CD4-positive, CD25-positive, alpha-beta regulatory T cell (primary cell): ENCODE measurements around the gene EME1. TPM values are rescaled to one million over a fixed set of nuclear protein-coding genes. Genes with fewer than 3 reads are reported as not detected.
A peak's percentile ranks its signal among the peaks of the same experiment; 100 is the strongest.

ENCODE experiments used
- ATAC-seq, 2 donors: fragments of 150-1000 bp; cut with Tn5 transposase; one replicate each; pipeline ENCODE4 v1.10.0; 2021; ENCODE audit warnings: low read depth in 2 of 2, moderate number of reproducible peaks in 2 of 2, moderate library complexity in 1 of 2
- DNase-seq, 3 donors: peaks; one replicate each; pipeline versions ENCODE4 v3.0.0 to v3.0.0-alpha.2; 2012 to 2022; ENCODE audit warnings: mixed read lengths in 1 of 3
- H3K27ac ChIP-seq: one replicate; pipeline ENCODE4 v1.7.0; 2013; ENCODE audit warnings: mild to moderate bottlenecking, low read length; ENCODE audit not compliant: insufficient read depth, poor library complexity, severe bottlenecking
- H3K27me3 ChIP-seq: one replicate; pipeline ENCODE4 v1.7.0; 2013; ENCODE audit warnings: low read length; ENCODE audit not compliant: control insufficient read depth, insufficient read depth
- H3K36me3 ChIP-seq: one replicate; pipeline ENCODE4 v1.7.0; 2013; ENCODE audit warnings: mild to moderate bottlenecking, low read length, moderate library complexity; ENCODE audit not compliant: control insufficient read depth, insufficient read depth
- H3K4me1 ChIP-seq: 2 replicates; pipeline ENCODE4 v1.7.0; 2013; ENCODE audit warnings: mild to moderate bottlenecking, low read length; ENCODE audit not compliant: insufficient read depth, control insufficient read depth, poor library complexity, severe bottlenecking
- H3K4me3 ChIP-seq: one replicate; pipeline ENCODE4 v1.7.0; 2013; ENCODE audit warnings: low read depth, mild to moderate bottlenecking, low read length, moderate library complexity
- H3K9me3 ChIP-seq, 2 experiments: 1 replicate in 1 of 2; 2 replicates in 1 of 2; pipeline ENCODE4 v1.7.0; 2013; ENCODE audit warnings: low read length in 2 of 2, mild to moderate bottlenecking in 1 of 2, moderate library complexity in 1 of 2; ENCODE audit not compliant: control insufficient read depth in 2 of 2
- H3K27ac Mint-ChIP-seq, 3 donors: one replicate each; pipeline ENCODE4 v1.8.0; 2020 to 2022; ENCODE audit warnings: mild to moderate bottlenecking in 3 of 3, mixed read lengths in 3 of 3, moderate library complexity in 2 of 3
- H3K27me3 Mint-ChIP-seq: one replicate; pipeline ENCODE4 v1.8.0; 2022; ENCODE audit warnings: mild to moderate bottlenecking, mixed read lengths
- H3K36me3 Mint-ChIP-seq: one replicate; pipeline ENCODE4 v1.8.0; 2020; ENCODE audit warnings: mixed read lengths
- H3K4me1 Mint-ChIP-seq, 4 donors: one replicate each; pipeline ENCODE4 v1.8.0; 2020 to 2022; ENCODE audit warnings: mixed read lengths in 4 of 4, mild to moderate bottlenecking in 1 of 4
- H3K4me3 Mint-ChIP-seq, 4 donors: one replicate each; pipeline ENCODE4 v1.8.0; 2020 to 2022; ENCODE audit warnings: mild to moderate bottlenecking in 4 of 4, mixed read lengths in 4 of 4, moderate library complexity in 3 of 4
- H3K9me3 Mint-ChIP-seq, 7 donors: one replicate each; pipeline ENCODE4 v1.8.0; 2020 to 2022; ENCODE audit warnings: mixed read lengths in 7 of 7, mild to moderate bottlenecking in 3 of 7, moderate library complexity in 2 of 7
- polyA plus RNA-seq, 4 donors: library from polyadenylated mRNA; unstranded; fragments of 300-500 nt; fragmentation: Illumina TruSeq; gene quantifications; one replicate each; pipeline ENCODE4 v1.2.3, GENCODE V29; 2021
- total RNA-seq: library from RNA; stranded (reverse); gene quantifications from one replicate; pipeline ENCODE4 v1.2.3, GENCODE V29; 2022

Gene EME1
- total and polyA plus RNA-seq, 5 donors from 2014 or later, result 0.49 to 1.5 (median 0.70) TPM; not detected in 1

- Mint-ChIP-seq H3K36me3 (no peaks in the 10 kb centered on the region), H3K4me1 (peaks cover 0 to 41% (median 15%) of the 10 kb centered on the region in 4 donors), H3K4me3 (peak within 1 kb of the TSS; percentile 92 to 94 (median 92)), H3K27me3 (peaks cover 4% of the 10 kb centered on the region), H3K9me3 (peaks cover 0 to 2% (median 0%) of the 10 kb centered on the region in 7 donors), H3K27ac (peak within 1 kb of the TSS; percentile 90 to 95 (median 94))
- peak; percentile 84 to 93 (median 92) for DNase-seq
- no peaks in the 10 kb centered on the region for H3K27me3 ChIP-seq
- peak; percentile 90 to 94 for ATAC-seq
- peak within 1 kb of the TSS; percentile 71 for H3K4me3 ChIP-seq
- H3K27ac ChIP-seq, result peak within 1 kb of the TSS; percentile 61
- H3K9me3 ChIP-seq, result no peaks in the 10 kb centered on the region
- peaks cover 26% of the 10 kb centered on the region for H3K4me1 ChIP-seq
- H3K36me3 ChIP-seq, result no peaks in the 10 kb centered on the region
Observed at GRCh38 chr17:50345432-50346312, 27.4 kb upstream of the EME1 start, which contains the start of gene XYLT2. TSS of gene XYLT2 (plus strand) at chr17:50346126. CDS start at chr17:50346141, 15 bp downstream.

- Histone ChIP-seq H3K4me1 (peaks cover 26% of the 10 kb centered on the region), H3K27ac (peak overlapping the region; percentile 51), H3K9me3 (no peaks in the 10 kb centered on the region), H3K36me3 (no peaks in the 10 kb centered on the region), H3K4me3 (peak overlapping the region; percentile 71), H3K27me3 (no peaks in the 10 kb centered on the region)
- H3K4me3 Mint-ChIP-seq, result peak overlapping the region; percentile 85 to 92 (median 92)
- ATAC-seq (peak; percentile 69 to 70), DNase-seq (peak in 2 of 3 donors; percentile 38 to 73)
- peaks cover 5% of the 10 kb centered on the region for H3K36me3 Mint-ChIP-seq
- H3K9me3 Mint-ChIP-seq, result peaks cover 0 to 2% (median 0%) of the 10 kb centered on the region in 7 donors
- peaks cover under 1 to 47% (median 20%) of the 10 kb centered on the region in 4 donors for H3K4me1 Mint-ChIP-seq
- no peaks in the 10 kb centered on the region for H3K27me3 Mint-ChIP-seq
- peak overlapping the region; percentile 77 to 95 (median 94) for H3K27ac Mint-ChIP-seq
Observed at GRCh38 chr17:50346313-50347116, 26.5 kb upstream of the EME1 start.

- Histone ChIP-seq H3K27me3 (no peaks in the 10 kb centered on the region), H3K36me3 (no peaks in the 10 kb centered on the region), H3K27ac (peak overlapping the region; percentile 51), H3K4me1 (peaks cover 26% of the 10 kb centered on the region), H3K4me3 (peak overlapping the region; percentile 71), H3K9me3 (no peaks in the 10 kb centered on the region)
- H3K4me3 Mint-ChIP-seq, result peak overlapping the region; percentile 85 to 92 (median 92)
- H3K27me3 Mint-ChIP-seq, result no peaks in the 10 kb centered on the region
- ATAC-seq (no peak), DNase-seq (no peak)
- peaks cover 0 to 2% (median 0%) of the 10 kb centered on the region in 7 donors for H3K9me3 Mint-ChIP-seq
- H3K4me1 Mint-ChIP-seq, result peaks cover 5 to 53% (median 25%) of the 10 kb centered on the region in 4 donors
- peaks cover 10% of the 10 kb centered on the region for H3K36me3 Mint-ChIP-seq
- peak overlapping the region; percentile 38 to 95 (median 94) for H3K27ac Mint-ChIP-seq
Observed at GRCh38 chr17:50347117-50347893, 25.7 kb upstream of the EME1 start.

- Histone ChIP-seq H3K27me3 (no peaks in the 10 kb centered on the region), H3K4me3 (no peak overlapping the region), H3K9me3 (no peaks in the 10 kb centered on the region), H3K27ac (no peak overlapping the region), H3K4me1 (peaks cover 26% of the 10 kb centered on the region), H3K36me3 (no peaks in the 10 kb centered on the region)
- Mint-ChIP-seq H3K27me3 (no peaks in the 10 kb centered on the region), H3K4me3 (peak overlapping the region; percentile 85 to 92 (median 92)), H3K4me1 (peaks cover 5 to 54% (median 26%) of the 10 kb centered on the region in 4 donors), H3K36me3 (peaks cover 10% of the 10 kb centered on the region), H3K27ac (peak overlapping the region in 2 of 3 donors; percentile 81 to 94), H3K9me3 (peaks cover 0 to 2% (median 0%) of the 10 kb centered on the region in 7 donors)
- no peak for ATAC-seq
- DNase-seq, result no peak
Observed at GRCh38 chr17:50347894-50348291, 25.1 kb upstream of the EME1 start.

GRCh38 chr17:50348522-50349242 is 24.3 kb upstream of the EME1 start:
- H3K4me3 Mint-ChIP-seq, result peak overlapping the region; percentile 9 to 92 (median 92)
- peaks cover 0 to 2% (median 0%) of the 10 kb centered on the region in 7 donors for H3K9me3 Mint-ChIP-seq
- no peaks in the 10 kb centered on the region for H3K27me3 ChIP-seq
- H3K4me3 ChIP-seq, result no peak overlapping the region
- DNase-seq (no peak), ATAC-seq (no peak)
- H3K27me3 Mint-ChIP-seq, result no peaks in the 10 kb centered on the region
- peaks cover 26% of the 10 kb centered on the region for H3K4me1 ChIP-seq
- no peaks in the 10 kb centered on the region for H3K9me3 ChIP-seq
- H3K36me3 Mint-ChIP-seq, result peaks cover 10% of the 10 kb centered on the region
- H3K36me3 ChIP-seq, result peaks cover 2% of the 10 kb centered on the region
- peak overlapping the region in 2 of 3 donors; percentile 81 to 94 for H3K27ac Mint-ChIP-seq
- peaks cover 5 to 54% (median 26%) of the 10 kb centered on the region in 4 donors for H3K4me1 Mint-ChIP-seq
- H3K27ac ChIP-seq, result no peak overlapping the region

- Histone ChIP-seq H3K36me3 (peaks cover 2% of the 10 kb centered on the region), H3K27me3 (no peaks in the 10 kb centered on the region), H3K4me3 (no peak overlapping the region), H3K27ac (no peak overlapping the region), H3K4me1 (peaks cover 26% of the 10 kb centered on the region), H3K9me3 (no peaks in the 10 kb centered on the region)
- Mint-ChIP-seq H3K36me3 (peaks cover 10% of the 10 kb centered on the region), H3K4me1 (peaks cover 5 to 54% (median 26%) of the 10 kb centered on the region in 4 donors), H3K27me3 (no peaks in the 10 kb centered on the region), H3K4me3 (peak overlapping the region in 3 of 4 donors; percentile 41 to 92 (median 82)), H3K27ac (peak overlapping the region in 1 of 3 donors; percentile 94), H3K9me3 (peaks cover 0 to 2% (median 0%) of the 10 kb centered on the region in 7 donors)
- DNase-seq, result no peak
- ATAC-seq, result no peak
Observed at GRCh38 chr17:50349243-50349600, 23.8 kb upstream of the EME1 start.
